Mammary epithelial cell (primary cell): ENCODE results near the gene OLFM3.

Experiments
- EZH2 ChIP-seq: IDR thresholded peaks from 2 replicates; pipeline ENCODE4 v1.6.1; 2012; ENCODE audit warnings: low read length, inconsistent platforms, borderline replicate concordance
- TF ChIP-seq, protein P1 (sequence below), 2 donors: IDR thresholded peaks in 1 of 2; conservative IDR thresholded peaks in 1 of 2; 2 replicates each; pipeline ENCODE4 v1.5.1; 2011 to 2012; ENCODE audit warnings: inconsistent platforms in 2 of 2, low read length in 2 of 2, mild to moderate bottlenecking in 2 of 2, control low read depth in 1 of 2, low read depth in 1 of 2; ENCODE audit not compliant: insufficient read depth in 1 of 2; ENCODE audit errors: extremely low read depth in 1 of 2

DNA sequence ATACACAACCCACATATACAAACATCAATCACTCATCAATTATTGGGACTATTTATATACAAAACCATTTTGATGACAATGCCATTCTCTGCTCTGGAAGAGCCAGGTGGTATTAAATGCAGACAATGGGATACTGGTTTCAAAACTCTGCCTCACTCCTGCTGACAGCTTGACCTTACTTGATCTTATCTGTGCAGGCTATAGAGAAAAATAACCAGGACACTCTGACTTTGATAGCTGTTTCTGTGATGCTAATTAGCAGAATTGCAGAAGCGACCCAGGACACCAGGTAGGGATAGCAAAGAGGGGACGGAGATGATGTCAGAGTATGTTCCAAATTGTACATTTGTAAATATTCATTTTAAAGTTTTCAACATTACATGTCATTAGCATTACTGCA is 89.5 kb downstream of the OLFM3 start:
- TF ChIP-seq, protein P1, sequence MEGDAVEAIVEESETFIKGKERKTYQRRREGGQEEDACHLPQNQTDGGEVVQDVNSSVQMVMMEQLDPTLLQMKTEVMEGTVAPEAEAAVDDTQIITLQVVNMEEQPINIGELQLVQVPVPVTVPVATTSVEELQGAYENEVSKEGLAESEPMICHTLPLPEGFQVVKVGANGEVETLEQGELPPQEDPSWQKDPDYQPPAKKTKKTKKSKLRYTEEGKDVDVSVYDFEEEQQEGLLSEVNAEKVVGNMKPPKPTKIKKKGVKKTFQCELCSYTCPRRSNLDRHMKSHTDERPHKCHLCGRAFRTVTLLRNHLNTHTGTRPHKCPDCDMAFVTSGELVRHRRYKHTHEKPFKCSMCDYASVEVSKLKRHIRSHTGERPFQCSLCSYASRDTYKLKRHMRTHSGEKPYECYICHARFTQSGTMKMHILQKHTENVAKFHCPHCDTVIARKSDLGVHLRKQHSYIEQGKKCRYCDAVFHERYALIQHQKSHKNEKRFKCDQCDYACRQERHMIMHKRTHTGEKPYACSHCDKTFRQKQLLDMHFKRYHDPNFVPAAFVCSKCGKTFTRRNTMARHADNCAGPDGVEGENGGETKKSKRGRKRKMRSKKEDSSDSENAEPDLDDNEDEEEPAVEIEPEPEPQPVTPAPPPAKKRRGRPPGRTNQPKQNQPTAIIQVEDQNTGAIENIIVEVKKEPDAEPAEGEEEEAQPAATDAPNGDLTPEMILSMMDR (conservative IDR thresholded peaks at IDR 0.05 in 1 of 2, IDR thresholded peaks at IDR 0.05 in 1 of 2; ENCODE audit: extremely low read depth in 1 of 2, insufficient read depth in 1 of 2, low read depth in 1 of 2, low read length in 2 of 2) = no peak
- TF ChIP-seq EZH2 = no peak
